Natural killer cell treated with Interleukin-12 subunit alpha and Interleukin-12 subunit beta and Interleukin-15 and Interleukin-18, amount 100 ng/mL, for 72 hours (primary cell): ENCODE measurements around the gene CTTNBP2. TPM values are rescaled to one million over a fixed set of nuclear protein-coding genes. Genes with fewer than 3 reads are reported as not detected.

Source experiments
- ATAC-seq, 2 donors: fragments of 150-1000 bp; cut with Tn5 transposase in 1 of 2; sonication (Bioruptor Pico), chemical (Tn5 transposase) in 1 of 2; 2 replicates each; pipeline ENCODE4 v1.10.0; 2021
- DNase-seq: peaks from one replicate; pipeline ENCODE4 v3.0.0; 2022; ENCODE audit warnings: low spot score
- H3K27ac Mint-ChIP-seq, 2 donors: 1 replicate in 1 of 2; 2 replicates in 1 of 2; pipeline ENCODE4 v1.8.0; 2022; ENCODE audit warnings: mixed read lengths in 2 of 2, mild to moderate bottlenecking in 1 of 2, moderate library complexity in 1 of 2
- H3K27me3 Mint-ChIP-seq, 2 donors: 1 replicate in 1 of 2; 2 replicates in 1 of 2; pipeline ENCODE4 v1.8.0; 2022; ENCODE audit warnings: mixed read lengths in 2 of 2
- H3K36me3 Mint-ChIP-seq: one replicate; pipeline ENCODE4 v1.8.0; 2022; ENCODE audit warnings: mixed read lengths
- H3K4me1 Mint-ChIP-seq, 2 donors: 1 replicate in 1 of 2; 2 replicates in 1 of 2; pipeline ENCODE4 v1.8.0; 2022; ENCODE audit warnings: low read depth in 2 of 2, mixed read lengths in 2 of 2, mild to moderate bottlenecking in 1 of 2
- H3K4me3 Mint-ChIP-seq: one replicate; pipeline ENCODE4 v1.8.0; 2022; ENCODE audit warnings: mixed read lengths
- H3K9me3 Mint-ChIP-seq: 2 replicates; pipeline ENCODE4 v1.8.0; 2022; ENCODE audit warnings: mixed read lengths
- total RNA-seq, 2 donors: library from RNA; stranded (reverse); gene quantifications; one replicate each; pipeline ENCODE4 v1.2.3, GENCODE V29; 2022

Gene CTTNBP2
- total RNA-seq, 2 donors from 2014 or later, result 0.14 TPM; not detected in 1

GRCh38 chr7:117802660-117803059 lies 70.6 kb downstream of the CTTNBP2 start:
- no peaks in the 10 kb centered on the region for H3K4me1 Mint-ChIP-seq
- no peak overlapping the region for H3K27ac Mint-ChIP-seq
- peaks cover 6% of the 10 kb centered on the region for H3K9me3 Mint-ChIP-seq
- H3K27me3 Mint-ChIP-seq, result no peaks in the 10 kb centered on the region
- DNase-seq (no peak), ATAC-seq (no peak)
- H3K4me3 Mint-ChIP-seq, result no peak overlapping the region
- H3K36me3 Mint-ChIP-seq, result no peaks in the 10 kb centered on the region

- ATAC-seq, result no peak
- Mint-ChIP-seq H3K4me3 (no peak overlapping the region), H3K4me1 (no peaks in the 10 kb centered on the region), H3K9me3 (peaks cover 9% of the 10 kb centered on the region), H3K36me3 (no peaks in the 10 kb centered on the region), H3K27ac (no peak overlapping the region), H3K27me3 (no peaks in the 10 kb centered on the region)
- no peak for DNase-seq
These were observed 72.4 kb downstream of the CTTNBP2 start for GRCh38 chr7:117800841-117801240.

GRCh38 chr7:117800406-117800805 lies 72.8 kb downstream of the CTTNBP2 start:
- H3K4me3 Mint-ChIP-seq, result no peak overlapping the region

GRCh38 chr7:117796889-117797288 lies 76.4 kb downstream of the CTTNBP2 start:
- Mint-ChIP-seq H3K27ac (no peak overlapping the region), H3K9me3 (peaks cover 8% of the 10 kb centered on the region), H3K4me3 (no peak overlapping the region), H3K27me3 (no peaks in the 10 kb centered on the region), H3K4me1 (peaks cover 0 to 6% of the 10 kb centered on the region in 2 donors), H3K36me3 (no peaks in the 10 kb centered on the region)
- no peak for ATAC-seq
- DNase-seq, result no peak

More at GRCh38 chr7:117800406-117800805, 72.8 kb downstream of the CTTNBP2 start:
- Mint-ChIP-seq H3K9me3 (peaks cover 10% of the 10 kb centered on the region), H3K4me1 (no peaks in the 10 kb centered on the region), H3K27me3 (no peaks in the 10 kb centered on the region), H3K36me3 (no peaks in the 10 kb centered on the region), H3K27ac (no peak overlapping the region)
- no peak for ATAC-seq
- no peak for DNase-seq

- Mint-ChIP-seq H3K27me3 (no peaks in the 10 kb centered on the region), H3K9me3 (peaks cover 12% of the 10 kb centered on the region), H3K36me3 (no peaks in the 10 kb centered on the region), H3K4me3 (no peak overlapping the region), H3K4me1 (peaks cover 0 to 6% of the 10 kb centered on the region in 2 donors), H3K27ac (no peak overlapping the region)
- ATAC-seq (no peak), DNase-seq (no peak)
These were observed 79.3 kb downstream of the CTTNBP2 start for GRCh38 chr7:117793976-117794375.

- H3K9me3 Mint-ChIP-seq, result peaks cover 12% of the 10 kb centered on the region
- no peak for DNase-seq
These were observed 79.7 kb downstream of the CTTNBP2 start for GRCh38 chr7:117793521-117793920.

GRCh38 chr7:117791877-117792780 lies 81.1 kb downstream of the CTTNBP2 start:
- peaks cover 12% of the 10 kb centered on the region for H3K9me3 Mint-ChIP-seq
- ATAC-seq (peak in 1 of 2 donors; percentile 63), DNase-seq (no peak)
- H3K27ac Mint-ChIP-seq, result no peak overlapping the region
- H3K4me3 Mint-ChIP-seq, result peak overlapping the region; percentile 7
- peaks cover 0 to 6% of the 10 kb centered on the region in 2 donors for H3K4me1 Mint-ChIP-seq
- H3K27me3 Mint-ChIP-seq, result no peaks in the 10 kb centered on the region
- H3K36me3 Mint-ChIP-seq, result no peaks in the 10 kb centered on the region

More at GRCh38 chr7:117793521-117793920, 79.7 kb downstream of the CTTNBP2 start:
- Mint-ChIP-seq H3K4me1 (peaks cover 0 to 6% of the 10 kb centered on the region in 2 donors), H3K27ac (no peak overlapping the region), H3K4me3 (no peak overlapping the region), H3K36me3 (no peaks in the 10 kb centered on the region), H3K27me3 (no peaks in the 10 kb centered on the region)
- ATAC-seq, result no peak

GRCh38 chr7:117790731-117791130 lies 82.5 kb downstream of the CTTNBP2 start:
- H3K27ac Mint-ChIP-seq, result no peak overlapping the region
- no peaks in the 10 kb centered on the region for H3K36me3 Mint-ChIP-seq
- no peak for DNase-seq
- H3K27me3 Mint-ChIP-seq, result no peaks in the 10 kb centered on the region
- H3K9me3 Mint-ChIP-seq, result peaks cover 8% of the 10 kb centered on the region
- no peak overlapping the region for H3K4me3 Mint-ChIP-seq
- no peak for ATAC-seq
- H3K4me1 Mint-ChIP-seq, result peaks cover 0 to 6% of the 10 kb centered on the region in 2 donors

GRCh38 chr7:117790251-117790650 lies 83.0 kb downstream of the CTTNBP2 start:
- peaks cover 8% of the 10 kb centered on the region for H3K9me3 Mint-ChIP-seq
- peaks cover 0 to 6% of the 10 kb centered on the region in 2 donors for H3K4me1 Mint-ChIP-seq
- H3K27me3 Mint-ChIP-seq, result no peaks in the 10 kb centered on the region
- H3K4me3 Mint-ChIP-seq, result no peak overlapping the region
- no peak overlapping the region for H3K27ac Mint-ChIP-seq
- H3K36me3 Mint-ChIP-seq, result no peaks in the 10 kb centered on the region
- DNase-seq, result no peak
- no peak for ATAC-seq

GRCh38 chr7:117785431-117785830 lies 87.8 kb downstream of the CTTNBP2 start:
- Mint-ChIP-seq H3K4me1 (no peaks in the 10 kb centered on the region), H3K9me3 (peaks cover 4% of the 10 kb centered on the region), H3K36me3 (no peaks in the 10 kb centered on the region), H3K27me3 (no peaks in the 10 kb centered on the region), H3K4me3 (no peak overlapping the region), H3K27ac (no peak overlapping the region)
- DNase-seq (no peak), ATAC-seq (no peak)

GRCh38 chr7:117784315-117784714 lies 88.9 kb downstream of the CTTNBP2 start:
- H3K9me3 Mint-ChIP-seq, result no peaks in the 10 kb centered on the region
- no peaks in the 10 kb centered on the region for H3K27me3 Mint-ChIP-seq
- ATAC-seq, result no peak
- no peaks in the 10 kb centered on the region for H3K36me3 Mint-ChIP-seq
- H3K4me1 Mint-ChIP-seq, result no peaks in the 10 kb centered on the region
- no peak overlapping the region for H3K27ac Mint-ChIP-seq
- no peak for DNase-seq
- H3K4me3 Mint-ChIP-seq, result no peak overlapping the region

- Mint-ChIP-seq H3K9me3 (no peaks in the 10 kb centered on the region), H3K27ac (no peak overlapping the region), H3K27me3 (no peaks in the 10 kb centered on the region), H3K4me1 (no peaks in the 10 kb centered on the region), H3K36me3 (no peaks in the 10 kb centered on the region), H3K4me3 (no peak overlapping the region)
- no peak for ATAC-seq
- DNase-seq, result no peak
These were observed 90.5 kb downstream of the CTTNBP2 start for GRCh38 chr7:117782761-117783160.

GRCh38 chr7:117781707-117782106 lies 91.5 kb downstream of the CTTNBP2 start:
- peaks cover under 1% of the 10 kb centered on the region for H3K9me3 Mint-ChIP-seq
- no peaks in the 10 kb centered on the region for H3K4me1 Mint-ChIP-seq
- no peak overlapping the region for H3K27ac Mint-ChIP-seq
- no peak overlapping the region for H3K4me3 Mint-ChIP-seq
- DNase-seq (no peak), ATAC-seq (no peak)
- H3K27me3 Mint-ChIP-seq, result no peaks in the 10 kb centered on the region
- no peaks in the 10 kb centered on the region for H3K36me3 Mint-ChIP-seq

- ATAC-seq, result no peak
- Mint-ChIP-seq H3K4me1 (no peaks in the 10 kb centered on the region), H3K27me3 (no peaks in the 10 kb centered on the region), H3K4me3 (no peak overlapping the region), H3K27ac (no peak overlapping the region), H3K36me3 (no peaks in the 10 kb centered on the region), H3K9me3 (peaks cover 3% of the 10 kb centered on the region)
- DNase-seq, result no peak
These were observed 92.4 kb downstream of the CTTNBP2 start for GRCh38 chr7:117780832-117781231.
